ENCODE measurements around the gene TSPAN3.

GRCh38 chr15:77060546-77060945, 10.4 kb downstream of the TSPAN3 start:
- TF ChIP-seq CTCF (IDR thresholded peaks at IDR 0.05) (no peak), EP300 (IDR thresholded peaks at IDR 0.05) (no peak), POLR2AphosphoS5 (IDR thresholded peaks at IDR 0.05) (no peak), POLR2A (IDR thresholded peaks at IDR 0.05) (no peak)
